Measurements from ENCODE around the gene IL9. TPM values are rescaled to one million over a fixed set of nuclear protein-coding genes. Genes with fewer than 3 reads are reported as not detected.

The IL9 gene
- total and polyA plus RNA-seq, 2 of the 4 experiments (the other 2 are of a cell fraction) = not detected

GRCh38 chr5:135894789-135895188 is 852 bp downstream of the IL9 start:
- Histone ChIP-seq H2BK20ac (ENCODE audit: low read depth, low read length) (no peak overlapping the region), H3K9me3 (ENCODE audit: control insufficient read depth, insufficient read depth, low read length) (peaks cover 2% of the 10 kb centered on the region; the same call in 1 of the 2 replicates), H2BK5ac (ENCODE audit: low read depth, low read length, poor library complexity, severe bottlenecking) (no peak overlapping the region), H4K91ac (ENCODE audit: insufficient read depth, low read depth, low read length) (no peak overlapping the region), H3K56ac (ENCODE audit: extremely low read depth, insufficient read depth, low read length) (no peak overlapping the region), H3K27me3 (ENCODE audit: control insufficient read depth, insufficient read depth, low read length) (peaks cover 33% of the 10 kb centered on the region), H3K4me1 (ENCODE audit: control insufficient read depth, insufficient read depth, low read length) (peaks cover 5% of the 10 kb centered on the region; the same call in 1 of the 2 replicates), H3K4ac (ENCODE audit: low read depth, low read length) (no peak overlapping the region), H2AK9ac (replicated peaks; ENCODE audit: low read depth, low read length, poor library complexity) (no peak overlapping the region), H3K18ac (ENCODE audit: low read depth, low read length) (no peak overlapping the region), H2BK120ac (ENCODE audit: low read depth, low read length) (no peak overlapping the region), H3K27ac (ENCODE audit: insufficient read depth, low read length) (no peak overlapping the region), H3K23ac (ENCODE audit: low read depth, low read length) (no peak overlapping the region), H3K9me1 (ENCODE audit: insufficient read depth, low read length) (no peaks in the 10 kb centered on the region), H2AK5ac (ENCODE audit: low read depth, low read length) (no peak overlapping the region), H4K5ac (ENCODE audit: low read depth, low read length) (no peak overlapping the region), H3K14ac (replicated peaks; ENCODE audit: low read depth, low read length) (no peak overlapping the region), H3K4me3 (ENCODE audit: insufficient read depth, low read depth, low read length) (no peak overlapping the region), H3K9ac (ENCODE audit: low read depth, low read length) (no peak overlapping the region), H2BK15ac (ENCODE audit: low read depth, low read length) (no peak overlapping the region), H3K4me2 (ENCODE audit: low read depth, low read length) (no peak overlapping the region), H2AFZ (replicated peaks; ENCODE audit: low read length, poor library complexity) (no peak overlapping the region), H4K20me1 (ENCODE audit: insufficient read depth, low read length) (no peaks in the 10 kb centered on the region), H3K36me3 (ENCODE audit: control insufficient read depth, insufficient read depth, low read length) (no peaks in the 10 kb centered on the region), H4K8ac (ENCODE audit: low read depth in 2 of 2, low read length in 2 of 2) (no peak overlapping the region), H3K79me1 (ENCODE audit: low read depth in 1 of 2, low read length in 2 of 2) (no peaks in the 10 kb centered on the region)
- BruUV-seq (replicated peaks) = no TSS peak
- TF ChIP-seq, protein P1, sequence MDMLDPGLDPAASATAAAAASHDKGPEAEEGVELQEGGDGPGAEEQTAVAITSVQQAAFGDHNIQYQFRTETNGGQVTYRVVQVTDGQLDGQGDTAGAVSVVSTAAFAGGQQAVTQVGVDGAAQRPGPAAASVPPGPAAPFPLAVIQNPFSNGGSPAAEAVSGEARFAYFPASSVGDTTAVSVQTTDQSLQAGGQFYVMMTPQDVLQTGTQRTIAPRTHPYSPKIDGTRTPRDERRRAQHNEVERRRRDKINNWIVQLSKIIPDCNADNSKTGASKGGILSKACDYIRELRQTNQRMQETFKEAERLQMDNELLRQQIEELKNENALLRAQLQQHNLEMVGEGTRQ (IDR thresholded peaks at IDR 0.05; ENCODE audit: low read depth, low read length) = no peak
- TF ChIP-seq MAZ (IDR thresholded peaks at IDR 0.05; ENCODE audit: borderline replicate concordance, low read depth, low read length) (no peak), MAFK (IDR thresholded peaks at IDR 0.05; ENCODE audit: low read depth, low read length) (no peak), BHLHE40 (IDR thresholded peaks at IDR 0.05; ENCODE audit: low read depth, low read length) (no peak), FOS (IDR thresholded peaks at IDR 0.05; ENCODE audit: low read depth, low read length) (no peak), MXI1 (IDR thresholded peaks at IDR 0.05; ENCODE audit: borderline replicate concordance, low read depth, low read length) (no peak), NFE2L2 (IDR thresholded peaks at IDR 0.05; ENCODE audit: low read depth, low read length) (no peak), CHD1 (IDR thresholded peaks at IDR 0.05; ENCODE audit: low read depth, low read length) (no peak), RFX5 (IDR thresholded peaks at IDR 0.05; ENCODE audit: low read depth, low read length) (no peak), CEBPB (IDR thresholded peaks at IDR 0.05; ENCODE audit: low read depth, low read length) (no peak), POLR2A (IDR thresholded peaks at IDR 0.05; ENCODE audit: low read depth, low read length) (no peak), RAD21 (IDR thresholded peaks at IDR 0.05; ENCODE audit: low read length) (no peak), SMC3 (IDR thresholded peaks at IDR 0.05; ENCODE audit: low read depth, low read length) (no peak), RCOR1 (IDR thresholded peaks at IDR 0.05; ENCODE audit: insufficient replicate concordance, low read length) (no peak)
- TF ChIP-seq, protein P2, sequence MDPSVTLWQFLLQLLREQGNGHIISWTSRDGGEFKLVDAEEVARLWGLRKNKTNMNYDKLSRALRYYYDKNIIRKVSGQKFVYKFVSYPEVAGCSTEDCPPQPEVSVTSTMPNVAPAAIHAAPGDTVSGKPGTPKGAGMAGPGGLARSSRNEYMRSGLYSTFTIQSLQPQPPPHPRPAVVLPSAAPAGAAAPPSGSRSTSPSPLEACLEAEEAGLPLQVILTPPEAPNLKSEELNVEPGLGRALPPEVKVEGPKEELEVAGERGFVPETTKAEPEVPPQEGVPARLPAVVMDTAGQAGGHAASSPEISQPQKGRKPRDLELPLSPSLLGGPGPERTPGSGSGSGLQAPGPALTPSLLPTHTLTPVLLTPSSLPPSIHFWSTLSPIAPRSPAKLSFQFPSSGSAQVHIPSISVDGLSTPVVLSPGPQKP (IDR thresholded peaks at IDR 0.05; ENCODE audit: borderline replicate concordance, low read depth, low read length) = no peak
- TF ChIP-seq, protein P3, sequence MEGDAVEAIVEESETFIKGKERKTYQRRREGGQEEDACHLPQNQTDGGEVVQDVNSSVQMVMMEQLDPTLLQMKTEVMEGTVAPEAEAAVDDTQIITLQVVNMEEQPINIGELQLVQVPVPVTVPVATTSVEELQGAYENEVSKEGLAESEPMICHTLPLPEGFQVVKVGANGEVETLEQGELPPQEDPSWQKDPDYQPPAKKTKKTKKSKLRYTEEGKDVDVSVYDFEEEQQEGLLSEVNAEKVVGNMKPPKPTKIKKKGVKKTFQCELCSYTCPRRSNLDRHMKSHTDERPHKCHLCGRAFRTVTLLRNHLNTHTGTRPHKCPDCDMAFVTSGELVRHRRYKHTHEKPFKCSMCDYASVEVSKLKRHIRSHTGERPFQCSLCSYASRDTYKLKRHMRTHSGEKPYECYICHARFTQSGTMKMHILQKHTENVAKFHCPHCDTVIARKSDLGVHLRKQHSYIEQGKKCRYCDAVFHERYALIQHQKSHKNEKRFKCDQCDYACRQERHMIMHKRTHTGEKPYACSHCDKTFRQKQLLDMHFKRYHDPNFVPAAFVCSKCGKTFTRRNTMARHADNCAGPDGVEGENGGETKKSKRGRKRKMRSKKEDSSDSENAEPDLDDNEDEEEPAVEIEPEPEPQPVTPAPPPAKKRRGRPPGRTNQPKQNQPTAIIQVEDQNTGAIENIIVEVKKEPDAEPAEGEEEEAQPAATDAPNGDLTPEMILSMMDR (conservative IDR thresholded peaks at IDR 0.05; ENCODE audit: low read depth, low read length) = no peak
- no peak for ATAC-seq (ENCODE audit: low read depth)
- DNase-seq = no peak
- POLR2A ChIA-PET (ENCODE audit: unreplicated experiment) = no interaction called here
- WGBS, 2 experiments (ENCODE audit: extremely low coverage in 2 of 2, insufficient read length in 1 of 2) = no CpG with 5 or more reads among the region's 2 CpGs
- in situ Hi-C loops (cut with MboI; ENCODE audit: low sequenced_read_pairs) = no loop called here
- CTCF ChIA-PET = interaction anchor here (0.7 kb wide), 1 partner anchor 26 kb away, joined by 3 read pairs; no protein-coding TSS in a partner anchor
- intact Hi-C loops (cut with micrococcal nuclease) = loop anchor here (5.0 kb wide), 1 partner anchor 38 kb away; no protein-coding TSS in a partner anchor
- dilution Hi-C loops (cut with HindIII; ENCODE audit: low sequenced_read_pairs, unreplicated experiment) = no loop called here

All from IMR-90 (cell line).